DOHH2 (cell line): Measurements from ENCODE around the gene CTCF.

ENCODE experiments used
- H3F3A ChIP-seq: fragments of 200-600 bp; sonication (generic), shearing (Covaris generic); 2 replicates; pipeline ENCODE4 v1.6.0; 2016; ENCODE audit warnings: antibody characterized with exemption, mild to moderate bottlenecking; ENCODE audit not compliant: control insufficient read depth, insufficient read depth
- H3K27ac ChIP-seq: fragments of 200-600 bp; sonication (generic); 2 replicates; pipeline ENCODE4 v1.5.1; 2014; ENCODE audit warnings: low read depth, mild to moderate bottlenecking, low read length, moderate library complexity
- H3K27me3 ChIP-seq: fragments of 200-600 bp; sonication (generic); 2 replicates; pipeline ENCODE4 v1.6.1; 2014; ENCODE audit warnings: mild to moderate bottlenecking, low read length, mixed read lengths; ENCODE audit not compliant: control insufficient read depth
- H3K36me3 ChIP-seq: fragments of 200-600 bp; sonication (generic); 2 replicates; pipeline ENCODE4 v1.6.1; 2014; ENCODE audit warnings: mild to moderate bottlenecking, low read length, moderate library complexity, mixed read lengths; ENCODE audit not compliant: control insufficient read depth
- H3K4me1 ChIP-seq: fragments of 200-600 bp; sonication (generic); 2 replicates; pipeline ENCODE4 v1.6.1; 2014; ENCODE audit warnings: mild to moderate bottlenecking, low read length, mixed read lengths; ENCODE audit not compliant: control insufficient read depth
- H3K4me2 ChIP-seq: fragments of 200-600 bp; sonication (generic); 2 replicates; pipeline ENCODE4 v1.6.0; 2014; ENCODE audit warnings: mild to moderate bottlenecking, low read length, moderate library complexity
- H3K4me3 ChIP-seq: fragments of 200-600 bp; sonication (generic); 2 replicates; pipeline ENCODE4 v1.5.1; 2014; ENCODE audit warnings: mild to moderate bottlenecking, low read length, mixed read lengths
- H3K79me2 ChIP-seq: fragments of 200-600 bp; sonication (generic); 2 replicates; pipeline ENCODE4 v1.6.1; 2014; ENCODE audit warnings: mild to moderate bottlenecking, low read length, mixed read lengths; ENCODE audit not compliant: control insufficient read depth
- H3K9me2 ChIP-seq: fragments of 200-600 bp; sonication (generic); replicated peaks from 2 replicates; pipeline ENCODE4 v1.6.1; 2014; ENCODE audit warnings: mild to moderate bottlenecking, low read length, mixed read lengths; ENCODE audit not compliant: control insufficient read depth
- H3K9me3 ChIP-seq: fragments of 200-600 bp; sonication (generic); 2 replicates; pipeline ENCODE4 v1.6.1; 2014; ENCODE audit warnings: antibody characterized with exemption, low read length, mixed read lengths; ENCODE audit not compliant: control insufficient read depth, insufficient read depth
- H4K20me1 ChIP-seq: fragments of 200-600 bp; sonication (generic); 2 replicates; pipeline ENCODE4 v1.6.0; 2014; ENCODE audit warnings: low read depth, mild to moderate bottlenecking, antibody characterized with exemption, low read length, moderate library complexity; ENCODE audit not compliant: control insufficient read depth, insufficient read depth
- EZH2phosphoT487 ChIP-seq: fragments of 200-600 bp; sonication (generic); IDR thresholded peaks from 2 replicates; pipeline ENCODE4 v1.6.1; 2017; ENCODE audit warnings: borderline replicate concordance, mild to moderate bottlenecking, antibody characterized with exemption, low read length, moderate library complexity, mixed read lengths
- TF ChIP-seq, protein P1 (sequence below): fragments of 200-600 bp; sonication (generic); IDR thresholded peaks from one replicate; pipeline ENCODE4 v1.5.1; 2014; ENCODE audit warnings: antibody characterized with exemption, mild to moderate bottlenecking, low read depth, low read length; ENCODE audit not compliant: poor library complexity, severe bottlenecking

Gene CTCF

DNA sequence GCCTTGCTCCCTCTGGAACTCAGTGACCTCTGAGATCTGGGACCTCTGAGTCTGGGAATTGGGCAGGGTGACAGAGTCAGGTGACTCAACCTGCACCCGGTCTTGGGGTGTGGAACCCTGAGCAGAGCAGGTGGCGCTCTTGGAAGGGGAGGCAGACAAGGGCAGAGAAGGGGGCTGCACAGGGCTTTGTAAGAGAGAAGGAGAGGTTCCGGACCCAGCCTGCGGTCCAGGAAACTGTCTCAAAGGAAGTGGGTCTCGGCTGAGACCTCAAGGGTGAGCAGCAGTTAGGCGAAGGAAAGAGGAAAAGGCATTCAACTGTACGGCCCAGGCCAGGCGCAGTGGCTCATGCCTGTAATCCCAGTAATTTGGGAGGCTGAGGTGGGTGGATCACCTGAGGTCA is 43.6 kb upstream of the CTCF start:
- Histone ChIP-seq H3K79me2 (peaks cover 3% of the 10 kb centered on the region; the same call in 1 of the 2 replicates), H3F3A (peaks cover 33% of the 10 kb centered on the region), H3K4me3 (peak overlapping the region; percentile 75), H3K27me3 (no peaks in the 10 kb centered on the region), H3K36me3 (no peaks in the 10 kb centered on the region), H3K9me3 (no peaks in the 10 kb centered on the region), H3K9me2 (no peaks in the 10 kb centered on the region), H3K27ac (peak overlapping the region; percentile 98), H4K20me1 (no peaks in the 10 kb centered on the region), H3K4me1 (peaks cover 77% of the 10 kb centered on the region), H3K4me2 (peak overlapping the region; percentile 99)
- no peak for TF ChIP-seq EZH2phosphoT487
- TF ChIP-seq, protein P1, sequence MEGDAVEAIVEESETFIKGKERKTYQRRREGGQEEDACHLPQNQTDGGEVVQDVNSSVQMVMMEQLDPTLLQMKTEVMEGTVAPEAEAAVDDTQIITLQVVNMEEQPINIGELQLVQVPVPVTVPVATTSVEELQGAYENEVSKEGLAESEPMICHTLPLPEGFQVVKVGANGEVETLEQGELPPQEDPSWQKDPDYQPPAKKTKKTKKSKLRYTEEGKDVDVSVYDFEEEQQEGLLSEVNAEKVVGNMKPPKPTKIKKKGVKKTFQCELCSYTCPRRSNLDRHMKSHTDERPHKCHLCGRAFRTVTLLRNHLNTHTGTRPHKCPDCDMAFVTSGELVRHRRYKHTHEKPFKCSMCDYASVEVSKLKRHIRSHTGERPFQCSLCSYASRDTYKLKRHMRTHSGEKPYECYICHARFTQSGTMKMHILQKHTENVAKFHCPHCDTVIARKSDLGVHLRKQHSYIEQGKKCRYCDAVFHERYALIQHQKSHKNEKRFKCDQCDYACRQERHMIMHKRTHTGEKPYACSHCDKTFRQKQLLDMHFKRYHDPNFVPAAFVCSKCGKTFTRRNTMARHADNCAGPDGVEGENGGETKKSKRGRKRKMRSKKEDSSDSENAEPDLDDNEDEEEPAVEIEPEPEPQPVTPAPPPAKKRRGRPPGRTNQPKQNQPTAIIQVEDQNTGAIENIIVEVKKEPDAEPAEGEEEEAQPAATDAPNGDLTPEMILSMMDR, result peak; percentile 30

GRCh38 chr16:67519242-67519641 is 43.1 kb upstream of the CTCF start:
- peaks cover 33% of the 10 kb centered on the region for H3F3A ChIP-seq

DNA sequence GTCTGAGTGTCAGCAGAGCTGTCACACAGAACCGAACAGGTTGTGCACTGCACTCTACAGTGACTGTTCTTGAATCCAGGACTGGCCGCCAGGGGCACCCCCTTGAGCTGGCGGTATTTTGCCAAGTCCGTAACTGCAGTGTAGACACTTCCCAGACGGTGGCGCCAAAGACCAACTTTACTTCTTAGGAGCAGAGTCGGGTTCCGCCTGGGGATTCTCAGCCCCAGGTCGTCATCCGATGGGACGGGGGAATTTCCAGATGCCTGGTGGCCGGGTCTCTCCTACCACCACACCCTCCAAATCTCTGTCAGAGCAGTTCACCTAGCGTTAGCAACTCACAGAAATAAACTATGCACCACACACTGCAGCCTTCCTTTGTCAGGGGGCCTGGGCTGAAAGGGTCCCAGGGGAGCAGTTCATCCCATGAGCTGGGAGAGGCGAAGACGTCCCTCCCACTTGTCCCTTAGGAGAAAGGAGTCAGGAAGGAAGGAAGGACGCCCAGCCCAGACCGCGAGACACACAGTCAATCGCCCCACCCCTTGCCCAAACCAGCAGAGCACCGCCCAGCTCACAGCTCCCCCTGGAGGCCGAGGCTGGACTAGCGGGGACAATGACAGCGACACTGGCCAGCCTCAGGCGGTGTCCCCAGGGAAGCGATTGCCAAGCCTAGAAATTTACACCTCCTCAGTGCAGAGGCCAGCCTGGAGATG is 41.1 kb upstream of the CTCF start:
- Histone ChIP-seq H3K9me2 (no peaks in the 10 kb centered on the region), H3K27me3 (no peaks in the 10 kb centered on the region), H4K20me1 (no peaks in the 10 kb centered on the region), H3K27ac (peak overlapping the region; percentile 68), H3K4me1 (peaks cover 52% of the 10 kb centered on the region), H3K9me3 (no peaks in the 10 kb centered on the region), H3K36me3 (no peaks in the 10 kb centered on the region), H3K79me2 (peaks cover 3% of the 10 kb centered on the region; the same call in 1 of the 2 replicates), H3F3A (peaks cover 26% of the 10 kb centered on the region), H3K4me3 (peak overlapping the region; percentile 74), H3K4me2 (peak overlapping the region; percentile 93)
- TF ChIP-seq, protein P1, result peak; percentile 92
- no peak for TF ChIP-seq EZH2phosphoT487

More at GRCh38 chr16:67519242-67519641, 43.1 kb upstream of the CTCF start:
- Histone ChIP-seq H3K4me2 (peak overlapping the region; percentile 99), H4K20me1 (no peaks in the 10 kb centered on the region), H3K4me3 (peak overlapping the region; percentile 75), H3K9me3 (no peaks in the 10 kb centered on the region), H3K79me2 (peaks cover 3% of the 10 kb centered on the region; the same call in 1 of the 2 replicates), H3K9me2 (no peaks in the 10 kb centered on the region), H3K27ac (peak overlapping the region; percentile 98; the same call in 1 of the 2 replicates), H3K27me3 (no peaks in the 10 kb centered on the region), H3K36me3 (no peaks in the 10 kb centered on the region), H3K4me1 (peaks cover 71% of the 10 kb centered on the region)
- TF ChIP-seq, protein P1, result no peak
- no peak for TF ChIP-seq EZH2phosphoT487
